Cerebellar cortex (tissue), 1 donor: Measurements from ENCODE around the gene CADPS.

ENCODE experiments used
- DNase-seq: peaks from one replicate; pipeline ENCODE4 v3.0.0-alpha.2; 2015; ENCODE audit warnings: low spot score

CADPS gene

GRCh38 chr3:62500556-62501288 lies 374.5 kb downstream of the CADPS start:
- no peak for DNase-seq

- no peak for DNase-seq
Observed at GRCh38 chr3:62497156-62497555, 378.1 kb downstream of the CADPS start.

- no peak for DNase-seq
Observed at GRCh38 chr3:62496503-62496902, 378.7 kb downstream of the CADPS start.

GRCh38 chr3:62493109-62493801 lies 382.0 kb downstream of the CADPS start:
- no peak for DNase-seq

- DNase-seq: no peak
Observed at GRCh38 chr3:62482961-62483360, 392.3 kb downstream of the CADPS start.

DNA sequence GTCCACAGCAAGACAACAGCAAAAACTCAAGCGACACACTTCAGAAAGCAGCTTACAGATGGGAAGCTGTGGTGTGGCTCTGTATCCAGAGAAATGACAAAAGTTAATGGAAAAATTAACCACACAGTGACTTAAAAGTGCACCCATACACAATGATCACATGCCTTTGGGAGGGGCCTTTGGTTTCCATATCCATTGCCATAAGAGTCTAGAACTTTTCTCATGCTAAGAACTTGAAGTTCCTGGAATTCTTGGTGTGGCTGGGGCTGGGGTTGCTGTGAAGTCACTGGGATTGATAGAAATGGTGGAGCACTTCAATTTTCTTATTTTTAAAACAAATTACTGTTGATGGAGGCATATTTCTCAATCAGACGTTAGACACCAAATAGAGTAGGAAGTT lies 393.3 kb downstream of the CADPS start:
- no peak for DNase-seq

DNA sequence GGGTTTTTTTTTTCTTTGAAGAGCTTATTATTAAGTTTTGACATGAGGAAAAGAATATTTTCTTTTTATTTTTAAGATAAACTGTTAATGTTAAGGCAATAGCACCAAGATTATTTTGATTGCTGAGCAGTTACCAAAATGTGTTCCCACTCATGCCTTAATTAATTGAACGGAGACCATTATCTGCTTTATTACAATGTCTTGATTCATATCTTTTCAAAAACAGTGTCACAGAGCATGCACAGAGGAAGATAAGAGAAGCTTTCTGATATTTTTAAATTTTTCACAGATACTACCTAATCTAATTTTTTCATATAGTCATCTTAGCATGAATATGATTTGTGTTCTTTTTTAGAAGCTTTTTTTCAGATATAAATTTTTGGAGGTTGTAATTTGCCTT lies 395.2 kb downstream of the CADPS start:
- DNase-seq: no peak

GRCh38 chr3:62479326-62479725 lies 395.9 kb downstream of the CADPS start:
- DNase-seq: no peak

DNA sequence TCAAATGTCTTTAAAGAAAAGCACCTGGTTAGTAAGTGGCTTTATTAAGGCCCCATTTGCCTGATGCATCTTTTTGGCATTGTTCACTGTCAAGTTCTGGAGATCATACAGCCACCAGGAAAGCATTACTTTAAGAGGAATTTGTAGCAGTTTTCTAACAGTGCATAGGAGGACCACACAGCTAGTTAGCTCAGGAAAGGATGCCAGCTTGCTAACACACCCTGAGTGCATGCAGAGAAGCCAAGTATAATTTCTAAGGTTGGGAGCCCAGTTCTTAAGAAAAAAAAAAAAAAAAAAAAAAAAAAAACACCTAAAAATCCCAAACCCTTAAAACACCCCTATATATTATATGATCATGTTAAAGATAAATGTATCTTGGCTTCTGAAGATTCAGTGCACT lies 399.9 kb downstream of the CADPS start:
- no peak for DNase-seq

- no peak for DNase-seq
Observed at GRCh38 chr3:62467966-62468722, 407.1 kb downstream of the CADPS start.

DNA sequence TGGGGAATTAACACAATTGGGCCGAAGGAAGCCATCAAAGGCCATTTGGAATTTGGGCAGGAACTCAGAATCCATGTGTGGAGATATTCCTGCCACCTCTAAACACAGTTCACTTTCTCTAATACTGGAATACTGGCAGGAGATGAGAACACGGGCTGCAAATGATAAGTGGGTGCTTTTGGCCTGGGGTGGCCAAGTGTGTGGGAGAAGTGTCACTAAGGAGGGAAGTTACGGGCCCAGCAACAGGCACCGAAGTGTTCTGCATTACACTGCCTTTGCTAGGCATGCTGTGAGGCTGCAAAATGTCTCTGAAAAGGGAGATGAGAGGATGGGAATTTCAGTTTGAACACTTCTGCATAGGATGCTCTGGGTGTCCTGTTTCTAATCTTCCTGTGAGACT lies 412.4 kb downstream of the CADPS start:
- no peak for DNase-seq

GRCh38 chr3:62462104-62462762 lies 413.0 kb downstream of the CADPS start:
- DNase-seq: no peak

DNA sequence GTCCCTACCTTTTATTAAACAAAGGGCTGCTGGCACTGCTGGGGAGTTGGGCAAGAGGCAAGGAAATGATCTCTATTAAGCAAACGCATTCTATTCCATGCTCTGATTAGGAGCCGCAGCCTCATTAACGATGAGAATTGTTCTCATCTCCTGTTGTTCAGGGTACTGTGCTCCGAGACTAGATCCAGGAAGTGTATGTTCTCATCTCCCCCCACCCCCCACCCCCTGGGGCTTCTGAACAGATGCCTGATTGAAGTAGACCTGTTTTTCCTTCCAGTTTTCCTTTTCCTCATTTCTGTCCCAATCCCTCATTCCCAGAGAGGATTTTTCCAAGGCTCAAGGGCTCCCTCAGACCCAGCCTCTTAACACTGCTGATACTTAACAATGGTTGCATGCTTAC lies 420.3 kb downstream of the CADPS start:
- no peak for DNase-seq

DNA sequence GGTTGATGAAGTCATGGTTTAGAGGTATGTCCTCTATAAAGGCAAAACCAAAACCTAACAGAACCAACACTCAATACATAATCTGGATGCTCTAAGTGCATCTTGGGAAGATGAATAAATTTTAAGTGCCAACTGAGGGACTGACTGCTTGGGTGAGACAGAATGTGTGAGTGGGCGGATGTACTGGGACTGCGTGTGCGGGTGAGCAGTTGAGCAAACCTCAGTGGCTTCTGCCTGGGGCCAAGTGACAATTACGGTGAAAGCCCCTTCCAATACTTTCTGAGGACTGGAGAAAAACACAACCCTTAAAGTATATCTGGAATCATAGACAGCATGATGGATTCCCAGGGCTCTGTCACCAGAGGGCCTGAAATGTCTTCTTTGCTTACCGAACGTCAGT lies 421.8 kb downstream of the CADPS start:
- no peak for DNase-seq

DNA sequence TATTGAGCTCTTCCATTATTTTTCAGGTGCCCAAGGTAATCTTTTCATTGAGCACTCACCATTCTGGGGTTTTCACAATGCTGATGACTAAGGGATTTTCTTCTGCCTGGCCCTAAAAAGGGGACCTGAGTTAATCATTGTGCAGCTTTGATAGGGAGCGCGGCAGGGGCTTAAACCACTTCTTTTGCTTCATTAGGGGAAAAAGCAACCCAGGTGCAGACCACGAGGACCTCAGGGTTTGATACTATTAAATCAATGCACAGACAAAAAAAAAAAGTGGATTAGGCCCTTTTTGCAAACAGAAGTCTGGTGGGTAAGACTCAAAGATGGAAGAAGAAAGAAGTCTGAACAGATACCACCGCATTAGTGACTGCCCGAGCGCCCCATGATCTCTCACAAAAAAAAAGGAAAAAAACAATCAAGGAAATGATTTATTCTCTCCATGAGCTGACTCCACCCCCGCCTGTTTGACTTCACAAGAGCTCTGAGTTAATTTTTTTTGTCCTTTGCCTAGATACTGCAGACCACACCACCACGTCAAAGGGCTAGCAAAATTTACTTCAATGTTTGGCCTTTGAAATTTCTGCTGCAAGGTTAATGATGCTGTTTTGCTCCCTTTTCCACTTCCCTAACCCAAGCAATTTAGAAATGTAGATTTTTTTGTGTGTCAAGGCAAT lies 423.9 kb downstream of the CADPS start:
- no peak for DNase-seq

- DNase-seq: no peak
Observed at GRCh38 chr3:62446337-62446940, 428.8 kb downstream of the CADPS start.

GRCh38 chr3:62445275-62445674 lies 429.9 kb downstream of the CADPS start:
- DNase-seq: no peak

DNA sequence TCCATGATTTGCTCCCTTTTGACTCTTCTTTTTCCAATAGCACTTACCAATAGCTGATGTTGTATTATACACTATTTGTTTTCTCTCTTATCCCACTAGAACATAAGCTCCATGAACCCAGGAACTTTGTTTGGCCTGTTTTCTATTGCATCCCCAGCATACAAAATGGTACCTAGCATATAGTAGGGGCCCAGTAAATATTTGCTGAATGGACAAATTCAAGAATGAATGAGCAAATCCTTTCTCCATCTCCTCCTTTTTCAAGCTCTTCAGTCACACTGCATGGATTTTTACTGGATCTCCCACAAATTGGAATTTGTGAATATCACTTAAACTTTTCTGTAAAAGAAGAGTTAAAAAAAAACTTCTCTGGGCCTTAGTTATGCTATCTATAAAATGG lies 435.2 kb downstream of the CADPS start:
- no peak for DNase-seq

DNA sequence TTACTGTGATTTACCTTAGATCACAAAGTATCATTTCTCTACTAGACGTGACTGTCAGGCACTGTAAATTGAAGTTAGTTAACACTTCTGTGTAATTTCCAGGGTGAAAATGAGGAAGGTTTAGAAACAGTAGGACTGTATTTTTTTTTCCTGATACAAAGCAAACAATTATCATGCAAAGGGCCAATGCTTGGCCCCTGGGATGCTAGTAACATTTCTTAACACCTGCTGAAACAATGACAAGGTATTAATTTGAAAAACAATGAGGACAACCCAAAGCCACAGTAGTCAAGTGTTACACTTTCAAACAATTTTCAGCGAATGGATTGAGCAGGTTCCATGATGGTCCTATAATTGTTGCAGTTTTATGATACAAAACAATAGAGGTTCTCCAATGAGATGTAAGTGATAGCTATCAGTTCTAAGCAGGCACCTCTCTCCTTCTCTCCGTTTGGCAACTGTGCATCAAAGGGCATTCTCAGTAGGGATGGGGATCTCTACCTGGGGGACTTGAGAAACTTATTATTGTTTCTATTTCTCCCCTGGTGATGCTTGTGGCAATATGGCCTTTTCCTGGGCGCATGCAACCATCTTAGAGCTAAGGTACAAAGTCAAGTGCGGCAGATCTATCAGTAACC lies 435.9 kb downstream of the CADPS start:
- no peak for DNase-seq

- no peak for DNase-seq
Observed at GRCh38 chr3:62436785-62437184, 438.4 kb downstream of the CADPS start.

DNA sequence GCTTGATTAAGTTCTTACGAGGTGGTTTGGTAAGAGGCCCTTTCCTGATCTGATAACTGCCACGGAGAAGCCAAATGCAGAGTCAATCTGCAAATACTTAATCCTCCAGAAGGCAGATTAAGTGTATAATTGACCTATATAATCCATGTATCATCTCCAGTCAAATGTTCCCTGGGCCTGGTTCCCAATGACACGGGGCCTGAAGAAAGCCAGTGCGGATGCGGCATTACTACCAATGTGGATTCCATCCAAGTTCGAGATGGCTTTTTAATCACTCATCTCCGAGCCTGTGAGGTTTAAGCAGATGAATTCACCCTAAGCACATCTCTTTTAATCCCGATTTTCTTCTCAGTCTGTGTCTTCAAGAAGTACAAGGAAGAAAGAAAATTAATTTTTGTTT lies 441.8 kb downstream of the CADPS start:
- peak; percentile 25 for DNase-seq
